ENCODE results near the gene IL1RAPL1.

DNA sequence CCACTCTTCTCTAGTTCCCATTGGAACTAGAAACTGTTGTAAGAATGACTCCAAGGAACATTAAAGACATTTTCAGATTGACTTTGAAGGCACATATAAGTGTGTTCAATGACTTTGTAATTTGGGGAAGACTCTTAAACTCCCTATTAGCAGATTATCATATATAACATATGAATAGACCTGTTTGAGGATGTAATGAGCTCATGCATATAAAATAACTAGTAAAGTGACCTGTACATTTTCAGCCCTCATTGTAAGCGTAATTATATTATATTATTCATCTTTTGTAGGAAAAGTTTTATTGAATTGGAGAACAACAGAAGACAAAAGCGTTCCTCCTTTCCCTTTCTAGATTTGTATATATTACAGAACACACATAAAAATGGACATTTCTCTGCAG is 455.1 kb downstream of the IL1RAPL1 start:
- TF ChIP-seq, protein P1, sequence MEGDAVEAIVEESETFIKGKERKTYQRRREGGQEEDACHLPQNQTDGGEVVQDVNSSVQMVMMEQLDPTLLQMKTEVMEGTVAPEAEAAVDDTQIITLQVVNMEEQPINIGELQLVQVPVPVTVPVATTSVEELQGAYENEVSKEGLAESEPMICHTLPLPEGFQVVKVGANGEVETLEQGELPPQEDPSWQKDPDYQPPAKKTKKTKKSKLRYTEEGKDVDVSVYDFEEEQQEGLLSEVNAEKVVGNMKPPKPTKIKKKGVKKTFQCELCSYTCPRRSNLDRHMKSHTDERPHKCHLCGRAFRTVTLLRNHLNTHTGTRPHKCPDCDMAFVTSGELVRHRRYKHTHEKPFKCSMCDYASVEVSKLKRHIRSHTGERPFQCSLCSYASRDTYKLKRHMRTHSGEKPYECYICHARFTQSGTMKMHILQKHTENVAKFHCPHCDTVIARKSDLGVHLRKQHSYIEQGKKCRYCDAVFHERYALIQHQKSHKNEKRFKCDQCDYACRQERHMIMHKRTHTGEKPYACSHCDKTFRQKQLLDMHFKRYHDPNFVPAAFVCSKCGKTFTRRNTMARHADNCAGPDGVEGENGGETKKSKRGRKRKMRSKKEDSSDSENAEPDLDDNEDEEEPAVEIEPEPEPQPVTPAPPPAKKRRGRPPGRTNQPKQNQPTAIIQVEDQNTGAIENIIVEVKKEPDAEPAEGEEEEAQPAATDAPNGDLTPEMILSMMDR (conservative IDR thresholded peaks at IDR 0.05 in 1 of 2, IDR thresholded peaks at IDR 0.05 in 1 of 2; ENCODE audit: low read depth in 1 of 2, low read length in 2 of 2), result no peak
- TF ChIP-seq EZH2 (IDR thresholded peaks at IDR 0.05; ENCODE audit: low read length, missing control alignments), result no peak

Measured in fibroblast of lung (primary cell).